GM18498 (cell line): ENCODE measurements around the gene IFNAR2.

ENCODE experiments used
- ATAC-seq: cut with Tn5 transposase; IDR thresholded peaks from one replicate; pipeline ENCODE4 v1.9.1; 2021; ENCODE audit warnings: mild to moderate bottlenecking, moderate library complexity; ENCODE audit not compliant: unreplicated experiment

IFNAR2 gene

DNA sequence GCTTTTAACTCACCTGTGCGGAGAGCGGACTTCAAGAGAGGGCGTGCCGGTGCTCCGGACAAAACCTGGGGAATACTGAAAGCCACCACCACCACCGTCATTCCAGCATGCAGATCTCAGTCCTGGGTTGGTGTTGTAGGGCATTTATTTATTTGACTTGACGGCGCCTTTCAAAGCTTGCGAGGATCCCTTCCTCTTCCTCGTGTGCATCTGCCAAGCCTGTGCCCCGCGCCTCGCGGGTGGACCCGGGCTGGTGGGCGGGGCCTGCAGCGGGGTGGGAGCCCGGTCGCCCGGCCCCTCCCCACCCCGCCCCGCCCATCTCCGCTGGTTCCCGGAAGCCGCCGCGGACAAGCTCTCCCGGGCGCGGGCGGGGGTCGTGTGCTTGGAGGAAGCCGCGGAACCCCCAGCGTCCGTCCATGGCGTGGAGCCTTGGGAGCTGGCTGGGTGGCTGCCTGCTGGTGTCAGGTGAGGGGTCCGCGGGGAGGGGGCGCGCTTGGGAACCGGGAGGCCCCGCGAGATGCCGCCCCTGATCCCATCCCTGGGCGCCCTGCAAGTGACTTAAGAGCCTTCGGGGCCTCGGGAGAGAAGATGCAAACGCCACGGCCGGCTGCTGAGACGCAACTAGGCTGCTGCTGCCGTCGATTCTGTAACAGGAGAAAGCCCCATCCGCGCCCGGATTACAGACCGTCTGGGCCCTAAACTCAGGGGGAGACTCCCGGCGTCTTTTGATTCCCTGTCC, 36.5 kb downstream of the IFNAR2 start, which contains the start of gene IL10RB:
IL10RB (plus strand) TSS at position 318 of the 739 bp plus-strand sequence; CDS start at position 417, 99 bp downstream.
- peak; percentile 46 for ATAC-seq

DNA sequence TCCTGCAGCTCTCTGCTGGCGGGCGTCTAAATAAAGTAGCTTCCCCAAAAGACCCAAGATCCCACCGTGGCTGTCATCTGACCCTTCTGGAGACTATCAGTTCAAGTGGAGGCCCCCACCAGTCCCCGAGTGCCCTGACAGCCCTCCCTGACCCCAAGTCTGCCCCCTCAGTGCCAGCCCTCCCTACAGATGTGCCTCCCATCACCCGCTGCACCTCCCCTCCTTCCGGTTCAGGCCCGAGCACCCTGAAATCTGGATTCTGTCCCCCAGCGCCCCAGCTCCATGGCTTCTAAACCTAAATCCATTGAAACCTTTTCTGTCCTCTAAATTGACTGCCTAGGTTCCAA, 37.0 kb downstream of the IFNAR2 start:
- no peak for ATAC-seq

DNA sequence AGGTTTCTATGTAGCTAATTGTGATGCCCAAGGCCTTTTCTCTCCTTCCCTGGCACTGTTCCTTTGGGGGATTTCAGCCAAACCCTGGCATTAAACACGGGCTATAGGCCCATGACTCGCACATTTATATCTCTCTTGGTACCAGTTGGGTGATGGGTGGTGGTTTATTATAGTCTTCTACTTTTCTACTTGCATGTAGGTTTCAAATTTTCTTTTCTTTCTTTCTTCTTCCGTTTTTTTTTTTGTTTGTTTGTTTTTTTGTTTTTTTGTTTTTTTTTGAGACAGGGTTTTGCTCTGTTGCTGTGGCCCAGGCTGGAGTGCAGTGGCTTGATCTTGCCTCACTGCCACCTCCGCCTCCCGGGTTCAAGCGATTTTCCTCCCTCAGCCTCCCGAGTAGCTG, 37.5 kb downstream of the IFNAR2 start:
- ATAC-seq = no peak

DNA sequence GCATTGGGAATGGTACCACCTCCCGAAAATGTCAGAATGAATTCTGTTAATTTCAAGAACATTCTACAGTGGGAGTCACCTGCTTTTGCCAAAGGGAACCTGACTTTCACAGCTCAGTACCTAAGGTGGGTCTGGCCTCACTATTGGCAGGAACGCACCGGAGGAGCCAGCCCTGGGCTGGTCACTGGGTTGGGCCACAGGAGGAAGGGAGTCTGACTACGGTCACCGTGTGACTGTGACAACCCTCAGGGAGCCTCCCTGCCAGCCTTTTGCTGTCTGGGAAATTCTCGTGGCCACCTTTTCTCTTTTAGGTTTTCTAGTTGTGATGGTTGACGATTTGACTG, 38.6 kb downstream of the IFNAR2 start:
- peak; percentile 13 for ATAC-seq

- ATAC-seq = peak; percentile 62
These were observed 39.2 kb downstream of the IFNAR2 start for GRCh38 chr21:33268737-33269441.

- no peak for ATAC-seq
These were observed 41.2 kb downstream of the IFNAR2 start for GRCh38 chr21:33270986-33271385.

DNA sequence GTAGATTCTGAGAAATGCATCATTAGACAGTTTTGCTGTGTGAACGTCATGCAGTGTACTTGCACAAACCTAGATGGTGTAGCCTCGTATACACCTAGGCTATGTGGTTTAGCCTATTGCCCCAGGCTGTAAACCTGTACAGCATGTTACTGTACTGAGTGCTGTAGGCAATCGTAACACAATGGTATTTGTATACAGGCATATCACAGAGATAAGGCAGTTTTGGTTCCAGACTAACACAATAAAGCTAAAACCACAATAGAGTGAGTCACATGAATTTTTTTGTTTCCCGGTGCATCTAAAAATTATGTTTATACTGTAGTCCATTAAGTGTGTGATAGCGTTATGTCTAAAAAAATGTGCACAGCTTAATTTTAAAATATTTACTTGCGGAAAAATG, 43.3 kb downstream of the IFNAR2 start:
- ATAC-seq = no peak

DNA sequence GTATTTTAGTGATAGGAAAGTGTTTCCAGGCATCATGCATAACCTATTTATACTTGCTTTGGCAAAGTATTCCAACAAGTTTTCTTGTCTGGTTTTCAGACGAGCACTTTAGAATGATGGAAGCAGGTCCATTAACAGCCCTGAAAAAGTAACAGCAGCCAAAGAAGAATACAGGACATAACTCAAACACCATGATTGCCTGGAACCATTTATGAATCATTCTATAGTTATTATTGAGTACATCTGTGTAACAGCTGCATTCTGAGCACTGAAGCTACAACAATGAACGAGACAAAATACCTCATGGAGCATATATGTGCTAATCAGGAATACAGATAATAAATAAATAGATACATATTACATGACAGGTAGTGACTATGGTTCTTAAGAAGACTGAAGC, 49.0 kb downstream of the IFNAR2 start:
- no peak for ATAC-seq

GRCh38 chr21:33279330-33279820, 49.6 kb downstream of the IFNAR2 start:
- ATAC-seq = no peak
